CD8-positive, alpha-beta memory T cell (primary cell): ENCODE data around the gene CEP95. TPM values are rescaled to one million over a fixed set of nuclear protein-coding genes. Genes with fewer than 3 reads are reported as not detected.
"Not testable (repeated sequence)": the region's sequence is repeated elsewhere in the genome, so short reads cannot be mapped to it uniquely, and the experiment has no call there.

Source experiments
- CTCF ChIA-PET: fragments of 350-600 bp; sonication (Branson Sonifier 250); formaldehyde crosslinking; loops from one replicate; lab custom pipeline; 2021; ENCODE audit warnings: antibody characterized with exemption; lab: Charles Lee
- POLR2A ChIA-PET: fragments of 350-600 bp; sonication (Branson Sonifier 250); formaldehyde crosslinking; loops from one replicate; lab custom pipeline; 2021; ENCODE audit warnings: antibody characterized with exemption; lab: Charles Lee
- DNase-seq, 5 donors: peaks; one replicate each; pipeline versions ENCODE4 v3.0.0 to v3.0.0-alpha.2; 2020 to 2022; ENCODE audit warnings: mixed read lengths in 1 of 5
- H3K27ac ChIP-seq: one replicate; pipeline ENCODE4 v1.7.0; 2013; ENCODE audit warnings: low read depth, mild to moderate bottlenecking, low read length, moderate library complexity
- H3K27me3 ChIP-seq: 2 replicates; pipeline ENCODE4 v1.7.0; 2013; ENCODE audit warnings: low read length, mild to moderate bottlenecking; ENCODE audit not compliant: insufficient read depth, poor library complexity, severe bottlenecking
- H3K36me3 ChIP-seq: 2 replicates; pipeline ENCODE4 v1.7.0; 2013; ENCODE audit warnings: mild to moderate bottlenecking, low read length, moderate library complexity; ENCODE audit not compliant: insufficient read depth
- H3K4me1 ChIP-seq: 2 replicates; pipeline ENCODE4 v1.7.0; 2013; ENCODE audit warnings: mild to moderate bottlenecking, low read length, moderate library complexity; ENCODE audit not compliant: insufficient read depth
- H3K4me3 ChIP-seq: 2 replicates; pipeline ENCODE4 v1.7.0; 2013; ENCODE audit warnings: mild to moderate bottlenecking, low read length
- H3K9me3 ChIP-seq: 2 replicates; pipeline ENCODE4 v1.7.0; 2013; ENCODE audit warnings: mild to moderate bottlenecking, low read length
- H3K27ac Mint-ChIP-seq, 8 donors: one replicate each; pipeline ENCODE4 v1.8.0; 2020 to 2021; ENCODE audit warnings: mixed read lengths in 8 of 8, mild to moderate bottlenecking in 6 of 8, inconsistent platforms in 3 of 8, moderate library complexity in 3 of 8
- H3K27me3 Mint-ChIP-seq, 2 donors: one replicate each; pipeline ENCODE4 v1.8.0; 2020 to 2021; ENCODE audit warnings: mixed read lengths in 2 of 2, mild to moderate bottlenecking in 1 of 2, moderate library complexity in 1 of 2
- H3K36me3 Mint-ChIP-seq, 3 donors: one replicate each; pipeline ENCODE4 v1.8.0; 2020 to 2021; ENCODE audit warnings: mixed read lengths in 3 of 3, inconsistent platforms in 1 of 3, mild to moderate bottlenecking in 1 of 3
- H3K4me1 Mint-ChIP-seq, 3 donors: one replicate each; pipeline ENCODE4 v1.8.0; 2020 to 2021; ENCODE audit warnings: mixed read lengths in 3 of 3, inconsistent platforms in 1 of 3, mild to moderate bottlenecking in 1 of 3
- H3K4me3 Mint-ChIP-seq, 7 donors: one replicate each; pipeline ENCODE4 v1.8.0; 2020 to 2021; ENCODE audit warnings: mixed read lengths in 7 of 7, mild to moderate bottlenecking in 6 of 7, moderate library complexity in 4 of 7, inconsistent platforms in 2 of 7
- H3K9me3 Mint-ChIP-seq, 5 donors: one replicate each; pipeline ENCODE4 v1.8.0; 2020 to 2022; ENCODE audit warnings: mixed read lengths in 5 of 5, mild to moderate bottlenecking in 3 of 5, moderate library complexity in 2 of 5, inconsistent platforms in 1 of 5
- polyA plus RNA-seq: library from polyadenylated mRNA; unstranded; fragments of 300-500 nt; fragmentation: Illumina TruSeq; gene quantifications from one replicate; pipeline ENCODE4 v1.2.3, GENCODE V29; 2021
- total RNA-seq, 2 experiments: library from RNA; stranded (reverse); gene quantifications; one replicate each; pipeline ENCODE4 v1.2.3, GENCODE V29; 2021

Gene CEP95
- total RNA-seq (10 to 100 TPM; 39.3 to 43.5 TPM), polyA plus RNA-seq (15.7 TPM)

DNA sequence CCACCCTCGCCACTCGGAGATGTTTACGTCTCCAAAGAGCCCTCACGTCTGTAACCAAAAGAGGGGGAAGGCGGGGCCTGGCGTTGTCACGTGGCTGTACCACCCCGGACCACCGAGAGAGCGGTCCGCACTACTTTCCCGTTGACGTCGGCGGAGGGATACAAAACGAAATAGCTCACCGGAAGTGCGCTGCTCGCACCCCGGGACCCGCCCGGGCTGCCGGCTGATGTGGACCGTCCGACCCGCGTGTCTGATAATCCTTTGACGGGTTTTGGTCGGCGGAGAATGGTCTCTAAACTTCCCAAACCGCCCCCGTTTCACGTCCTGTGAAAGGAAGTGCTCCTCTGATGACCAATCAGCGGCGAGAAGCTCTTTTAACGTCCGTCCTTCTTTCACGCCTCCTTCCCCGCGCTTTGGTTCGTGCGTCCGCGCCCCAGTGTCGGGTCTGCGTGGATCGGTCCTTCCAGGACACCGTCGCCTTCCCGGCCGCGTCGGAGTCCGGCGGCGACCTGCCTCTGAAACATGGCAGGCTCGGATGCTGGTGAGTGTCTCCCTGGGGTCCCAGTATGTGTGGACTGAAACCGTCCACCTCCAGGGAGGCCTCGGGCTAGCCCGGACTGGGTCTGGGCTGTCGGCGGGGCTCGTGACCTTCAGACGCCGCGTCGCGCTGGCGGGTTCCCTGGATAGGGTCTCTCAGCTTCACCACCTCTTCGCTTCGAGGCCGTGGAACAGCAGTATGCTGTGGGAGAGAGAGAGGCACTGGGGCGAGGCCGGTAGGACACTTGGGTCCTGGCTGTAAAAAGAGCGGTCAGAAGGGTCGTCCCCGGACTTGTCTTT is at the start of gene CEP95:
TSS of gene CEP95 (plus strand) at position 402 of the 837 bp plus-strand sequence. CDS start at position 523, 121 bp downstream.
- Histone ChIP-seq H3K9me3 (no peaks in the 10 kb centered on the region), H3K4me3 (peak within 1 kb of the TSS; percentile 91), H3K27me3 (no peaks in the 10 kb centered on the region), H3K4me1 (peaks cover 48% of the 10 kb centered on the region), H3K36me3 (peaks cover 40% of the 10 kb centered on the region), H3K27ac (peak within 1 kb of the TSS; percentile 98)
- Mint-ChIP-seq H3K27ac (peak within 1 kb of the TSS; percentile 99 to 100 (median 99)), H3K27me3 (peaks cover 0 to 24% of the 10 kb centered on the region in 2 donors), H3K36me3 (peaks cover 30 to 86% (median 41%) of the 10 kb centered on the region in 3 donors), H3K4me1 (peaks cover 53 to 77% (median 70%) of the 10 kb centered on the region in 3 donors), H3K9me3 (peaks cover 0 to 3% (median 2%) of the 10 kb centered on the region in 5 donors), H3K4me3 (peak within 1 kb of the TSS; percentile 96 to 100 (median 99))
- CTCF ChIA-PET: interaction anchor here (0.7 to 4.1 kb wide), 7 partner anchors 10 to 202 kb away, joined by 3 to 42 read pairs (median 4); partner anchors contain the start of gene POLG2
- peak; percentile 93 to 99 (median 97) for DNase-seq
- POLR2A ChIA-PET: interaction anchor here (0.5 to 4.5 kb wide), 20 partner anchors 9 to 1739 kb away, joined by 3 to 168 read pairs (median 4); partner anchors contain the start of genes CCDC47, DDX42, LIMD2 and POLG2

DNA sequence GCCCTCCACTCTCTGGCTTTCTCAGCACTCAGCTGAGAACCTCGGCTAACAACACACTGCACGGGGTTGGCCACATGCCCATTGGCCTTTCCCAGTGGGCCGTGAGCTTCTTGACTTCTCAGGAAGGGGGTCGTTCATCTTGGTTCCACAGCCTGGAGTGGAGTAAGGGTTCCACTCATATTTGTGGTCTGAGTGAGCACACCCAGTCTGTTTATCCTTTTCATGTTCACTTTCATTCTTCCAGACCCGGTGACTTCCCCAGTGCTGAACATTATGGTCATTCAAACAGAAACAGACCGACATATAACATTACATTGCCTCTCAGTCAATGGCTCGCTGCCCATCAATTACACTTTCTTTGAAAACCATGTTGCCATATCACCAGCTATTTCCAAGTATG is 49.6 kb upstream of the CEP95 start:
- no peaks in the 10 kb centered on the region for H3K27me3 ChIP-seq
- H3K27me3 Mint-ChIP-seq: peaks cover 0 to 6% of the 10 kb centered on the region in 2 donors
- H3K4me1 ChIP-seq: peaks cover 16% of the 10 kb centered on the region
- no peaks in the 10 kb centered on the region for H3K36me3 ChIP-seq
- no peaks in the 10 kb centered on the region for H3K36me3 Mint-ChIP-seq
- DNase-seq: no peak
- no peak overlapping the region for H3K4me3 Mint-ChIP-seq
- H3K27ac ChIP-seq: no peak overlapping the region
- H3K9me3 Mint-ChIP-seq: no peaks in the 10 kb centered on the region
- peaks cover 11 to 18% (median 17%) of the 10 kb centered on the region in 3 donors for H3K4me1 Mint-ChIP-seq
- H3K4me3 ChIP-seq: no peak overlapping the region
- H3K9me3 ChIP-seq: no peaks in the 10 kb centered on the region
- CTCF ChIA-PET: interaction anchor here (0.9 to 1.6 kb wide), 3 partner anchors 14 to 136 kb away, joined by 3 to 6 read pairs (median 3); no protein-coding TSS in a partner anchor
- no peak overlapping the region for H3K27ac Mint-ChIP-seq
- POLR2A ChIA-PET: interaction anchor here (1.5 kb wide), 1 partner anchor 48 kb away, joined by 8 read pairs; no protein-coding TSS in a partner anchor

- Histone ChIP-seq H3K4me3 (no peak overlapping the region), H3K4me1 (peaks cover 16% of the 10 kb centered on the region), H3K27ac (no peak overlapping the region), H3K9me3 (no peaks in the 10 kb centered on the region), H3K27me3 (no peaks in the 10 kb centered on the region), H3K36me3 (no peaks in the 10 kb centered on the region)
- Mint-ChIP-seq H3K36me3 (no peaks in the 10 kb centered on the region), H3K4me1 (peaks cover 11 to 18% (median 17%) of the 10 kb centered on the region in 3 donors), H3K4me3 (no peak overlapping the region), H3K9me3 (no peaks in the 10 kb centered on the region), H3K27ac (peak overlapping the region in 1 of 8 donors; percentile 68), H3K27me3 (peaks cover 0 to 12% of the 10 kb centered on the region in 2 donors)
- POLR2A ChIA-PET: interaction anchor here (0.5 kb wide), 1 partner anchor 36 kb away, joined by 3 read pairs; no protein-coding TSS in a partner anchor
- CTCF ChIA-PET: no interaction called here
- no peak for DNase-seq
These were observed 48.0 kb upstream of the CEP95 start for GRCh38 chr17:64458756-64459155.

GRCh38 chr17:64459284-64459747 is 47.5 kb upstream of the CEP95 start:
- H3K9me3 ChIP-seq: no peaks in the 10 kb centered on the region
- H3K27me3 Mint-ChIP-seq: peaks cover 0 to 12% of the 10 kb centered on the region in 2 donors
- CTCF ChIA-PET: no interaction called here
- POLR2A ChIA-PET: no interaction called here
- H3K4me1 ChIP-seq: peaks cover 16% of the 10 kb centered on the region
- H3K27ac ChIP-seq: no peak overlapping the region
- H3K9me3 Mint-ChIP-seq: no peaks in the 10 kb centered on the region
- DNase-seq: no peak
- no peaks in the 10 kb centered on the region for H3K36me3 Mint-ChIP-seq
- H3K27me3 ChIP-seq: no peaks in the 10 kb centered on the region
- H3K36me3 ChIP-seq: no peaks in the 10 kb centered on the region
- H3K4me3 ChIP-seq: no peak overlapping the region
- no peak overlapping the region for H3K4me3 Mint-ChIP-seq
- no peak overlapping the region for H3K27ac Mint-ChIP-seq
- H3K4me1 Mint-ChIP-seq: peaks cover 11 to 18% (median 17%) of the 10 kb centered on the region in 3 donors

DNA sequence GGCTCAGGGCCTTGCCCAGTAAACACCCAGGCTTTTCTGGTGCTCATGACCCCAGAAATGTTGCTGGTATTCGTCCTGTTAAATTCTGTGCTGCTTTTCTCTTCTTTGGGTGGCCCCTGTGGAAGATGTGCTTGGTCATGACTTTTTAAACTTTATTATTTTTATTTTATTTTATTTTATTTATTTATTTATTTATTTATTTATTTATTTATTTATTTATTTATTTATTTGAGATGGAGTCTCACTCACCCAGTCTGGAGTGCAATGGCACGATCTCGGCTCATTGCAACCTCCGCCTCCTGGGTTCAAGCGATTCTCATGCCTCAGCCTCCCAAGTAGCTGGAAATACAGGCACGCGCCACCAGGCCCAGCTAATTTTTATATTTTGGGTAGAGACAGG is 47.0 kb upstream of the CEP95 start:
- H3K27me3 ChIP-seq, H3K4me3 Mint-ChIP-seq, H3K36me3 Mint-ChIP-seq, H3K4me3 ChIP-seq, POLR2A ChIA-PET, H3K36me3 ChIP-seq, H3K9me3 Mint-ChIP-seq, DNase-seq, H3K27ac Mint-ChIP-seq, H3K27ac ChIP-seq, H3K9me3 ChIP-seq: not testable (repeated sequence)
- peaks cover 16% of the 10 kb centered on the region for H3K4me1 ChIP-seq
- CTCF ChIA-PET: interaction anchor here (1.0 kb wide), 1 partner anchor 46 kb away, joined by 4 read pairs; no protein-coding TSS in a partner anchor
- H3K27me3 Mint-ChIP-seq: peaks cover 0 to 12% of the 10 kb centered on the region in 2 donors
- peaks cover 11 to 17% (median 15%) of the 10 kb centered on the region in 3 donors for H3K4me1 Mint-ChIP-seq

DNA sequence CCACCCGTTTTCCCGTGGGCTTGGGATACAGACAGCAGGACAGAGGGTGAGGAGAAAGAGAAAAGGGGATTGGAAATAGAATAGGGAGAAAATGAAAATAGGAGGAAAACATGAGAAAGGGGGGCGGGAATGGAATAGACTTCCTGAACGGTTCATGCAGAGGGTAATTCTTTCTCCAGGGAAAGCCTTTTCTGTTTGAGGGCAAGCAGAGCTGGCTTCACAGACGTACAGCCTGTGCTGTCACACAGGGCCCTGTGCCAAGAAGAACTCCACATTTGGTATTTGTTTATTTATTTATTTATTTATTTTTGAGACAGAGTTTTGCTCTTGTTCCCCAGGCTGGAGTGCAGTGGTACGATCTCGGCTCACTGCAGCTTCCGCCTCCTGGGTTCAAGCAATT is 45.8 kb upstream of the CEP95 start:
- Mint-ChIP-seq H3K27ac (no peak overlapping the region), H3K36me3 (no peaks in the 10 kb centered on the region), H3K4me3 (no peak overlapping the region), H3K27me3 (peaks cover 4 to 21% of the 10 kb centered on the region in 2 donors), H3K4me1 (peaks cover 9 to 13% (median 11%) of the 10 kb centered on the region in 3 donors), H3K9me3 (no peaks in the 10 kb centered on the region)
- Histone ChIP-seq H3K4me3 (no peak overlapping the region), H3K27me3 (no peaks in the 10 kb centered on the region), H3K36me3 (no peaks in the 10 kb centered on the region), H3K27ac (no peak overlapping the region), H3K4me1 (peaks cover 13% of the 10 kb centered on the region), H3K9me3 (no peaks in the 10 kb centered on the region)
- no peak for DNase-seq
- CTCF ChIA-PET: no interaction called here
- POLR2A ChIA-PET: no interaction called here

- ChIA-PET POLR2A (no interaction called here), CTCF (no interaction called here)
- no peaks in the 10 kb centered on the region for H3K9me3 Mint-ChIP-seq
- Histone ChIP-seq H3K4me3 (no peak overlapping the region), H3K27me3 (no peaks in the 10 kb centered on the region), H3K36me3 (no peaks in the 10 kb centered on the region), H3K27ac (no peak overlapping the region), H3K4me1 (peaks cover 6% of the 10 kb centered on the region), H3K9me3 (no peaks in the 10 kb centered on the region)
- H3K36me3 Mint-ChIP-seq: no peaks in the 10 kb centered on the region
- peaks cover 6 to 28% of the 10 kb centered on the region in 2 donors for H3K27me3 Mint-ChIP-seq
- no peak for DNase-seq
- H3K27ac Mint-ChIP-seq: peak overlapping the region in 1 of 8 donors; percentile 77
- H3K4me3 Mint-ChIP-seq: no peak overlapping the region
- peaks cover under 1 to 7% (median 4%) of the 10 kb centered on the region in 3 donors for H3K4me1 Mint-ChIP-seq
These were observed 45.0 kb upstream of the CEP95 start for GRCh38 chr17:64461788-64462187.
